ENCODE data around the gene PSMB1.
"Not testable (repeated sequence)": the region's sequence is repeated elsewhere in the genome, so short reads cannot be mapped to it uniquely, and the experiment has no call there.

Gene PSMB1

GRCh38 chr6:170502268-170502667 lies 50.8 kb downstream of the PSMB1 start:
- not testable (repeated sequence) for DNase-seq

DNA sequence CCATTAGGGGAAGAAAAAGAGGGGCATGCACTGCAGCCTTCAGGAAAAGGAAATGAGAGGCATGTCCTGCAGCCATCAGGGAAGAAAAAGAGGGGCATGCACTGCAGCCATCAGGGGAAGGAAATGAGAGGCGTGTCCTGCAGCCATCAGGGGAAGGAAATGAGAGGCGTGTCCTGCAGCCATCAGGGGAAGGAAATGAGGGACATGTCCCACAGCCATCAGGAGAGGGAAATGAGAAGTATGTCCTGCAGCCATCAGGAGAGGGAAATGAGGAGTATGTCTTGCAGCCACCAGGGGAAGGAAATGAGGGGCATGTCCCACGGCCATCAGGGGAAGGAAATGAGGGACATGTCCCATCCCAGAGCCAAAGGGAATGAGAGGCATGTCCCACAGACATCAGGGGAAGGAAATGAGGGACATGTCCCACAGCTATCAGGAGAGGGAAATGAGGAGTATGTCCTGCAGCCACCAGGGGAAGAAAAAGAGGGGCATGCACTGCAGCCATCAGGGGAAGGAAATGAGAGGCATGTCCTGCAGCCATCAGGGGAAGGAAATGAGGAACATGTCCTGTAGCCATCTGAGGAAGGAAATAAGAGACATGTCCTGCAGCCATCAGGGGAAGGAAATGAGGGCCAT lies 52.0 kb downstream of the PSMB1 start:
- DNase-seq, result no peak

- DNase-seq, result peak; percentile 59
These were observed 55.2 kb downstream of the PSMB1 start for GRCh38 chr6:170497841-170498301.

GRCh38 chr6:170493354-170493753 lies 59.8 kb downstream of the PSMB1 start:
- no peak for DNase-seq

- DNase-seq, result no peak
These were observed 62.8 kb downstream of the PSMB1 start for GRCh38 chr6:170490259-170490658.

- no peak for DNase-seq
These were observed 63.3 kb downstream of the PSMB1 start for GRCh38 chr6:170489836-170490235.

GRCh38 chr6:170487707-170488329 lies 65.3 kb downstream of the PSMB1 start:
- DNase-seq, result no peak

DNA sequence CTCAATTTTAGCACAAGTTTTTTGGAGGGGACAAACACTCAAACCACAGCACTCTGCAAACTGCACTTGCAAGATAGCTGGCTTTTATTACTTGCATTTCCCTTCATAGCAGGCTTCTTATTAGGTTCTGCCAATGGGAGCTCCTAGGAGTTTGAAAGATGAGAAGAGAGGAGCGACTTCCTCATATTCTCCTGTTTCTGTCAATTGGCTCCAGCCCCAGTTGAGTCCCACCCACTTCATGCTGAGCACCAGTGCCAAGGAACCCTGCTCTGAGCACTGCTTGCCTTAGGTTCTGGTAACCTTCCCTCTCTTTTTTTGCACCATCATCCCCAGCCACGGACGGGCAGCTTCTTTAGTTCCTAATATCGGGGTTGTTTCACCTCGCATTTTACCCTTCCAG lies 67.9 kb downstream of the PSMB1 start:
- DNase-seq, result no peak

Measured in DMS153 (cell line).